DOHH2 (cell line): ENCODE data around the gene C16orf54.

Source experiments
- EZH2phosphoT487 ChIP-seq: fragments of 200-600 bp; sonication (generic); IDR thresholded peaks from 2 replicates; pipeline ENCODE4 v1.6.1; 2017; ENCODE audit warnings: borderline replicate concordance, mild to moderate bottlenecking, antibody characterized with exemption, low read length, moderate library complexity, mixed read lengths
- TF ChIP-seq, protein P1 (sequence below): fragments of 200-600 bp; sonication (generic); IDR thresholded peaks from one replicate; pipeline ENCODE4 v1.5.1; 2014; ENCODE audit warnings: antibody characterized with exemption, mild to moderate bottlenecking, low read depth, low read length; ENCODE audit not compliant: poor library complexity, severe bottlenecking

DNA sequence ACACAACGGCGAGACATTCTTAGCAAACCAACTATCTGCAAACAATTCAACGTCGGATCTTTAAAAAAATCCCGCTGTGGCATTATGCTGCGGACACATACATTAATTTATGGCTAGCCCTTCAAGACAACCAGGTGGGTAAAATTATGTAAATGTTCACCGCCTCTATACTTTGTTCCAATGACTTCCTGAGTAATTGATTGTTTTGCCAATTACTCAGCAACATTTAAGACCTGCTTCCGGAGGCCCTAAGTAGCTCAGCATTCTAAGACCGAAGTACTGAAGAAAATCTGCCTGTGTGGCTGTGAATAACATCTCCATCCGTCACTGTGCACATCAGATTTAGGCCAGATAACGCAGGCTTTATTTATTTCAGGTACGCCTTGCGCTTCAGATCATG lies 43.5 kb downstream of the C16orf54 start:
- TF ChIP-seq EZH2phosphoT487: no peak
- TF ChIP-seq, protein P1, sequence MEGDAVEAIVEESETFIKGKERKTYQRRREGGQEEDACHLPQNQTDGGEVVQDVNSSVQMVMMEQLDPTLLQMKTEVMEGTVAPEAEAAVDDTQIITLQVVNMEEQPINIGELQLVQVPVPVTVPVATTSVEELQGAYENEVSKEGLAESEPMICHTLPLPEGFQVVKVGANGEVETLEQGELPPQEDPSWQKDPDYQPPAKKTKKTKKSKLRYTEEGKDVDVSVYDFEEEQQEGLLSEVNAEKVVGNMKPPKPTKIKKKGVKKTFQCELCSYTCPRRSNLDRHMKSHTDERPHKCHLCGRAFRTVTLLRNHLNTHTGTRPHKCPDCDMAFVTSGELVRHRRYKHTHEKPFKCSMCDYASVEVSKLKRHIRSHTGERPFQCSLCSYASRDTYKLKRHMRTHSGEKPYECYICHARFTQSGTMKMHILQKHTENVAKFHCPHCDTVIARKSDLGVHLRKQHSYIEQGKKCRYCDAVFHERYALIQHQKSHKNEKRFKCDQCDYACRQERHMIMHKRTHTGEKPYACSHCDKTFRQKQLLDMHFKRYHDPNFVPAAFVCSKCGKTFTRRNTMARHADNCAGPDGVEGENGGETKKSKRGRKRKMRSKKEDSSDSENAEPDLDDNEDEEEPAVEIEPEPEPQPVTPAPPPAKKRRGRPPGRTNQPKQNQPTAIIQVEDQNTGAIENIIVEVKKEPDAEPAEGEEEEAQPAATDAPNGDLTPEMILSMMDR: no peak
